ENCODE results near the gene HEMK1. TPM values are rescaled to one million over a fixed set of nuclear protein-coding genes. Genes with fewer than 3 reads are reported as not detected.

HEMK1 gene
- total RNA-seq, 1 experiment from 2014 or later: 12.6 TPM

GRCh38 chr3:50594253-50594785, 25.0 kb downstream of the HEMK1 start:
- ChIA-PET CTCF (no interaction called here), POLR2A (no interaction called here)
- Histone ChIP-seq H3K9me3 (no peaks in the 10 kb centered on the region), H3K27me3 (replicated peaks; ENCODE audit: control insufficient read depth, insufficient read depth, low read length) (no peaks in the 10 kb centered on the region), H3K4me1 (no peaks in the 10 kb centered on the region), H3K36me3 (ENCODE audit: control insufficient read depth, insufficient read depth, low read length) (no peaks in the 10 kb centered on the region), H3K4me3 (ENCODE audit: low read depth, low read length) (no peak overlapping the region)
- no peaks in the 10 kb centered on the region for H3K4me1 Mint-ChIP-seq (ENCODE audit: low read depth, unreplicated experiment)
- intact Hi-C loops (cut with micrococcal nuclease; ENCODE audit: unreplicated experiment): no loop called here
- BruUV-seq (replicated peaks): no TSS peak
- no peaks in the 10 kb centered on the region for H3K9me3 Mint-ChIP-seq (ENCODE audit: unreplicated experiment)
- TF ChIP-seq CTCF (IDR thresholded peaks at IDR 0.05; ENCODE audit: insufficient read depth in 1 of 2, low read depth in 1 of 2, low read length in 1 of 2, severe bottlenecking in 1 of 2, unreplicated experiment in 1 of 2): no peak
- no peaks in the 10 kb centered on the region for H3K36me3 Mint-ChIP-seq (ENCODE audit: insufficient read depth, unreplicated experiment)
- no peak overlapping the region for H3K4me3 Mint-ChIP-seq (ENCODE audit: unreplicated experiment)
- no peak overlapping the region for H3K27ac Mint-ChIP-seq (ENCODE audit: unreplicated experiment)
- DNase-seq: no peak
- H3K27me3 Mint-ChIP-seq (ENCODE audit: insufficient read depth, unreplicated experiment): no peaks in the 10 kb centered on the region

- Mint-ChIP-seq H3K9me3 (ENCODE audit: unreplicated experiment) (no peaks in the 10 kb centered on the region), H3K27ac (ENCODE audit: unreplicated experiment) (peak overlapping the region; percentile 98), H3K36me3 (ENCODE audit: insufficient read depth, unreplicated experiment) (peaks cover 4% of the 10 kb centered on the region), H3K4me3 (ENCODE audit: unreplicated experiment) (no peak overlapping the region), H3K4me1 (ENCODE audit: low read depth, unreplicated experiment) (peaks cover 20% of the 10 kb centered on the region), H3K27me3 (ENCODE audit: insufficient read depth, unreplicated experiment) (no peaks in the 10 kb centered on the region)
- ChIA-PET CTCF (no interaction called here), POLR2A (no interaction called here)
- intact Hi-C loops (cut with micrococcal nuclease; ENCODE audit: unreplicated experiment): no loop called here
- no peaks in the 10 kb centered on the region for H3K36me3 ChIP-seq (ENCODE audit: control insufficient read depth, insufficient read depth, low read length)
- no peak overlapping the region for H3K4me3 ChIP-seq (ENCODE audit: low read depth, low read length)
- no peak for DNase-seq
- H3K27me3 ChIP-seq (replicated peaks; ENCODE audit: control insufficient read depth, insufficient read depth, low read length): no peaks in the 10 kb centered on the region
- peaks cover 37% of the 10 kb centered on the region for H3K4me1 ChIP-seq
- no peaks in the 10 kb centered on the region for H3K9me3 ChIP-seq
- TF ChIP-seq CTCF (IDR thresholded peaks at IDR 0.05; ENCODE audit: insufficient read depth in 1 of 2, low read depth in 1 of 2, low read length in 1 of 2, severe bottlenecking in 1 of 2, unreplicated experiment in 1 of 2): no peak
- BruUV-seq (replicated peaks): no TSS peak
These were observed 29.9 kb downstream of the HEMK1 start for GRCh38 chr3:50599115-50599715.

- no peak for TF ChIP-seq CTCF (IDR thresholded peaks at IDR 0.05; ENCODE audit: insufficient read depth in 1 of 2, low read depth in 1 of 2, low read length in 1 of 2, severe bottlenecking in 1 of 2, unreplicated experiment in 1 of 2)
- ChIA-PET CTCF (no interaction called here), POLR2A (no interaction called here)
- Histone ChIP-seq H3K4me3 (ENCODE audit: low read depth, low read length) (no peak overlapping the region), H3K36me3 (ENCODE audit: control insufficient read depth, insufficient read depth, low read length) (no peaks in the 10 kb centered on the region), H3K9me3 (no peaks in the 10 kb centered on the region), H3K27me3 (replicated peaks; ENCODE audit: control insufficient read depth, insufficient read depth, low read length) (no peaks in the 10 kb centered on the region), H3K4me1 (peaks cover 37% of the 10 kb centered on the region)
- H3K27me3 Mint-ChIP-seq (ENCODE audit: insufficient read depth, unreplicated experiment): no peaks in the 10 kb centered on the region
- H3K27ac Mint-ChIP-seq (ENCODE audit: unreplicated experiment): peak overlapping the region; percentile 98
- no TSS peak for BruUV-seq (replicated peaks)
- intact Hi-C loops (cut with micrococcal nuclease; ENCODE audit: unreplicated experiment): loop anchor here (2.0 kb wide), 1 partner anchor 15 kb away; no protein-coding TSS in a partner anchor
- DNase-seq: no peak
- peaks cover 4% of the 10 kb centered on the region for H3K36me3 Mint-ChIP-seq (ENCODE audit: insufficient read depth, unreplicated experiment)
- H3K4me1 Mint-ChIP-seq (ENCODE audit: low read depth, unreplicated experiment): peaks cover 20% of the 10 kb centered on the region
- H3K9me3 Mint-ChIP-seq (ENCODE audit: unreplicated experiment): no peaks in the 10 kb centered on the region
- no peak overlapping the region for H3K4me3 Mint-ChIP-seq (ENCODE audit: unreplicated experiment)
These were observed 30.4 kb downstream of the HEMK1 start for GRCh38 chr3:50599716-50600118.
